ENCODE measurements around the gene GTPBP6.
"Not testable (repeated sequence)": the region's sequence is repeated elsewhere in the genome, so short reads cannot be mapped to it uniquely, and the experiment has no call there.

DNA sequence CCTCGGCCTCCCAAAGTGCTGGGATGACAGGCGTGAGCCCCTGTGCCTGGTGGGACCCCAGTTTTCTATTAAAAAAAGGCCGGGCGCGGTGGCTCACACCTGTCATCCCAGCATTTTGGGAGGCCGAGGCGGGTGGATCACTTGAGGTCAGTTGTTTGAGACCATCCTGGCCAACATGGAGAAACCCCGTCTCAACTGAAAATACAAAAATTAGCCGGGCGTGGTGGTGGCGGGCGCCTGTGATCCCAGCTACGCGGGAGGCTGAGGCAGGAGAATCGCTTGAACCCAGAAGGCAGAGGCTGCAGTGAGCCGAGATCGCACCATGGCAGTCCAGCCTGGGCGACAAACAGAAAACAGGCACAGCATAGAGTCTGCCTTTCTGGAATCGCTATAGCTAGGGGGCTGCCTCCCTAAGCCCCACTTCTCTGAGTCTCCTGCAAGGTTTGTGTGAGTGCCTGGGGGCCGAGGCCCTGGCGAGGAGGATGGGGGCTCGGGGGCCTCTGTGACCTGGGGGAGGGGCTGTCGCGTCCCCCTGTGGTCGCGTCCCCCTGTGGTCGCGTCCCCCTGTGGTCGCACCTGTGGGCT lies 11.6 kb upstream of the GTPBP6 start:
- TF ChIP-seq EZH2 (IDR thresholded peaks at IDR 0.05); POLR2AphosphoS5 (IDR thresholded peaks at IDR 0.05; ENCODE audit: borderline replicate concordance, low read depth, low read length); FOXP2 (optimal IDR thresholded peaks at IDR 0.05; ENCODE audit: control extremely low read depth, extremely low read length, insufficient read depth): not testable (repeated sequence)
